Activated CD4-positive, alpha-beta T cell treated with anti-CD3 and anti-CD28 coated beads, Interleukin-2, amount 10 ng/mL, durations not matched to agents 24 days and 14 days (primary cell): ENCODE results near the gene PRLH. TPM values are rescaled to one million over a fixed set of nuclear protein-coding genes. Genes with fewer than 3 reads are reported as not detected.

ENCODE experiments used
- DNase-seq: peaks from one replicate; pipeline ENCODE4 v3.0.0; 2022
- H3K27ac Mint-ChIP-seq: one replicate; pipeline ENCODE4 v1.8.0; 2022; ENCODE audit warnings: mild to moderate bottlenecking, mixed read lengths
- H3K27me3 Mint-ChIP-seq: one replicate; pipeline ENCODE4 v1.8.0; 2022; ENCODE audit warnings: mixed read lengths
- H3K36me3 Mint-ChIP-seq: one replicate; pipeline ENCODE4 v1.8.0; 2022; ENCODE audit warnings: low read depth, mild to moderate bottlenecking, mixed read lengths
- H3K4me1 Mint-ChIP-seq: one replicate; pipeline ENCODE4 v1.8.0; 2021; ENCODE audit warnings: mixed read lengths
- H3K4me3 Mint-ChIP-seq: one replicate; pipeline ENCODE4 v1.8.0; 2022; ENCODE audit warnings: mild to moderate bottlenecking, moderate library complexity, mixed read lengths
- H3K9me3 Mint-ChIP-seq: one replicate; pipeline ENCODE4 v1.8.0; 2021; ENCODE audit warnings: mixed read lengths
- intact Hi-C: fragments of 100-400 bp; cut with micrococcal nuclease; formaldehyde crosslinking; loops from one replicate; pipeline ENCODE4 v1.15.1; 2023
- total RNA-seq: library from RNA; stranded (reverse); gene quantifications from 2 replicates; pipeline ENCODE4 v1.2.3, GENCODE V29; 2022

The PRLH gene
- total RNA-seq, 1 donor from 2014 or later, result not detected

DNA sequence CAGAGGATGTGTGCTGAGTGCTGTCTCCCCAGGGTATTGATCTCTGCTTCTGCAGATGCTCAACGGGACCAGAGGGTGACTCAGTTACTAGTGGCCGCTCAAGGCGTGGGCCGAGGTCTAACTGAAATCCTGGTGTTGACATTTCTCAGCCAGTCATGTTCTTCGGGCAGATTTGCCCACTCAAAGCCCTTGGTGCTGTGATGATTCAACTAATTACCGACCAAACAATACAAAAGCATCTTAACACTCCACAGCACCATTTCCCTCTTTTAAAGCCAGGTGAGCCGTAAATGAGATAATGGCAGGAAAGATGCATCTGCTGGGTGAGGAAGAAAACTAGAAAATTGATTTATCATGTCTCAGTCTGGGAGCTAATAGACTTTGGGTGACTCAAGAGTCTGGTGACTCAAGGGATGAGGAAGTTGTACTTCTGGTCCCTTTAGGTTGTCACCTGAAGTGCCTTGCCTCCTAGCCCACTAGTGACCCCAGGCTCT, 32.7 kb upstream of the PRLH start:
- intact Hi-C loops, result no loop called here
- peaks cover 2% of the 10 kb centered on the region for H3K27me3 Mint-ChIP-seq
- H3K36me3 Mint-ChIP-seq, result no peaks in the 10 kb centered on the region
- H3K27ac Mint-ChIP-seq, result no peak overlapping the region
- no peak for DNase-seq
- H3K4me1 Mint-ChIP-seq, result no peaks in the 10 kb centered on the region
- no peaks in the 10 kb centered on the region for H3K9me3 Mint-ChIP-seq
- no peak overlapping the region for H3K4me3 Mint-ChIP-seq

DNA sequence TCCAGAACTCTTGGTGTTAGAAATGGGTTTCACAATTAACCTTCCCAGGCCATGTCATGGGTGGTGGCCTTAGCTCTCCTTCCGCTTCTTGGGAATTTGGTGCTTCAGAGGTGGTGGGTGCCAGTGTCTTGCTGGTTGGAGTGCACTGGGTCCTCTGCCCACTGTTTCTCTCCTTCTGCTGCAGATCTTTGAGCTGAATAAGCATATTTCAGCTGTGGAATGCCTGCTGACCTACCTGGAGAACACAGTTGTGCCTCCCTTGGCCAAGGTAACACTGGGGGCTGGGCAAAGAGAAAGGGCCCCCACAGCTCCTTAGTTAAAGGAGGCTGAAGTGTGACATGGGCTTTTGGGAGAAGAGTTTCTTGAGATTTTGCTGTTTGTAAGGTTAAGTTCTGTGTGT, 32.0 kb upstream of the PRLH start:
- no peak overlapping the region for H3K4me3 Mint-ChIP-seq
- intact Hi-C loops, result no loop called here
- no peaks in the 10 kb centered on the region for H3K9me3 Mint-ChIP-seq
- peaks cover 2% of the 10 kb centered on the region for H3K27me3 Mint-ChIP-seq
- no peak overlapping the region for H3K27ac Mint-ChIP-seq
- H3K4me1 Mint-ChIP-seq, result no peaks in the 10 kb centered on the region
- no peaks in the 10 kb centered on the region for H3K36me3 Mint-ChIP-seq
- DNase-seq, result no peak

DNA sequence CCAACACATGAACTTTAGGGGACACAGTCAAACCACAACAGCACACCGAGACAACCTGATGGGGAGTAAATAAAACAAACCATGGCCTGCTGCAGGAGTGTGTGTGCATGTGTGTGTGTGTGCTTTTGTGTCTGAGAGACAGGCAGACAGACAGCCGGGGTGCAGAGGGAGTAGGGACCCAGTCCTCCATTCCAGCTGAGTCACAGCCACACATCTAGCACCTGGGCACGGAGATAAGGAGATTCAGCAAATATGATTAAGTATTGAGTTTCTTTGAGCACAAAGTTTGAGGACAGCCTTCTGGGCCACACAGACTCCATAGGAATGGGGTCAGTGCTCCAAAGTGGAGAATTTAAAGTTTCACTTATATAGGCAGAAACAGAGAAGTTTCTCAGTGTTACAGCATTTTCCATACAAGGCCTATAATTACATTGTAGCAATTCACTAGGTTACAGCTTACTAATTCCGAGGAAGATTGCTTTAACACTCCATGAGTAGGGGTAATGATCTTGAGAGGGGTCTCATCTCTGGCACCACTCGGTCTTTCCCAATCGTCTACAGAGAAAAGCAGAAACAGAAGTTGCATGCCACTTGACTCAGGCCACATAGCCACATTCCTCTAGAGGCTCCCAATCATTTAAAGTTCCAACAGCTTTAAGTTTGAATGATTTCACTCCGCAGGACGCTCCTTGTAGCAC, 30.8 kb upstream of the PRLH start:
- H3K27me3 Mint-ChIP-seq, result peaks cover 2% of the 10 kb centered on the region
- H3K36me3 Mint-ChIP-seq, result no peaks in the 10 kb centered on the region
- no peak for DNase-seq
- no peaks in the 10 kb centered on the region for H3K4me1 Mint-ChIP-seq
- H3K27ac Mint-ChIP-seq, result no peak overlapping the region
- intact Hi-C loops, result no loop called here
- H3K9me3 Mint-ChIP-seq, result no peaks in the 10 kb centered on the region
- H3K4me3 Mint-ChIP-seq, result no peak overlapping the region

DNA sequence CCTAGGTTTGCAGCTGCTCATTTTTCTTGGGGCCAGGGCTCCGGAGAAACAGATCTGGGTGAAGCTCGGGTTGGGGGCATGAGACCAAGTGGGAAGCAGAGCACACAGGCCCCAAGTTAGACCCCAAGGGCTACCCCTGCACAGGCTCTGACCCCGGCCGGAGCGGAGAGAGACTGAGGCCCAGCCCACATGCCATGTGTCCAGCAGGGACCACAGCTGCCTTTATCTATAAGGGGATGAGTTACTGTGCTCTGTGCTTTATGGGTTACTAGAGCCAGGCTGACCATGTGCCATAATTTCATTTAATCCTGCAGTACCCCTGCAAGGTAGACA, 30.3 kb upstream of the PRLH start:
- no peak for DNase-seq
- Mint-ChIP-seq H3K36me3 (no peaks in the 10 kb centered on the region), H3K27me3 (peaks cover 2% of the 10 kb centered on the region), H3K4me3 (no peak overlapping the region), H3K9me3 (no peaks in the 10 kb centered on the region), H3K27ac (no peak overlapping the region), H3K4me1 (no peaks in the 10 kb centered on the region)
- intact Hi-C loops, result no loop called here

DNA sequence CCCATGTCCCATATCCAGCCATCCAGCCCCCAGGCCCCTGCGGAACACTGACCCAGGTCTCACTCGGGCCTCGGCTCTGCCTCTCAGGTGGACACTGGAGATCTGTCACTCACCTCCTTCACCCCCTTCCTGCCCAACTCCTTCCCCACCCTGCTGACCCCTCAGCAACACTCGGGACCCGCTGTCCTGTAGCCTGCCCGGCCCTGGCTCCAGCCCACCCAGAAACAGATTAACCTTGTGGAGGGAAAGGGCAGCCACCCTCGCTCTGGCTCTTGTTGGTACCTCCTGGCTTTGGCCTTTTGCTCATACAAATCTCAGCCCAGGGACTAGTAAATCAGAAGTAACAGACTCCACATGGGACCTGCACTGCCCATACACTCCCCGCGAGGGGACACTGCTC, 29.8 kb upstream of the PRLH start:
- no peak for DNase-seq
- no peaks in the 10 kb centered on the region for H3K4me1 Mint-ChIP-seq

DNA sequence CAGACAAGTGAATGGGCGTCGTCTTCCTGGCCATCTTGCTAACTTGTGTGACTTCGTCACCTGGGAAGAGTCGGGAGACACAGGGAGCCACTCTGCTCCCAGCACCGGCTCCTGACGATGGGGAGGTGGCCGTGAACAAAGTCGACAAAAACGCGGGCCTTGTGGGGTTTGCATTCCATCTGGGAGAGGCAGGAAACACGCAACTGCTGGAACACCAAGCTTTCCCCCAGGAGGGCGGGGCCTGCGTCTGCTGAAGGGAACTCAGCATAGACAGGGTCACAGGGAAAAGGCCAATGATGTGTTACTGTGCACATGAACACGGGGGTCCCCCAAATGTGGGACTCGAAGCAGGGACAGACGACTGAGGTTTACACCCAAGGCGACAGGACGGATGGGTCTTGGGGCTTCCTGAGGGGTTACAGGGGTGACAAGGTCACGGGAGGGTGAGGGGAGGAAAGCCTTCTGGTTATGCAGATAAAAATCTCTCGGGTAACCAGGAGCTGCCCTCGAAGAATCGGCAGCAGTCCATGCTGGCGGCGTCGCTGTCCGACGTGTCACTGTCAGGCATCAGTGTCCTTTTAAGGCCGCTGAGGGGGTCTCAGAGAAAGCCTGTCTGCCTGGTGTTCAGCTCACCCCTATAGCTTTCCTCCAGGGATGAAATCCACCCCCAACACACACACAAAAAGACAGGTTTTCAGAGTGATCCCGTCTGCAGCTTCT, 28.2 kb upstream of the PRLH start:
- Mint-ChIP-seq H3K4me3 (no peak overlapping the region), H3K27ac (no peak overlapping the region), H3K27me3 (peaks cover 2% of the 10 kb centered on the region), H3K36me3 (no peaks in the 10 kb centered on the region), H3K9me3 (no peaks in the 10 kb centered on the region), H3K4me1 (no peaks in the 10 kb centered on the region)
- DNase-seq, result no peak
- intact Hi-C loops, result no loop called here

More for the DNA sequence above, 29.8 kb upstream of the PRLH start:
- Mint-ChIP-seq H3K4me3 (no peak overlapping the region), H3K27me3 (peaks cover 2% of the 10 kb centered on the region), H3K27ac (no peak overlapping the region), H3K9me3 (no peaks in the 10 kb centered on the region), H3K36me3 (no peaks in the 10 kb centered on the region)
- intact Hi-C loops, result no loop called here

DNA sequence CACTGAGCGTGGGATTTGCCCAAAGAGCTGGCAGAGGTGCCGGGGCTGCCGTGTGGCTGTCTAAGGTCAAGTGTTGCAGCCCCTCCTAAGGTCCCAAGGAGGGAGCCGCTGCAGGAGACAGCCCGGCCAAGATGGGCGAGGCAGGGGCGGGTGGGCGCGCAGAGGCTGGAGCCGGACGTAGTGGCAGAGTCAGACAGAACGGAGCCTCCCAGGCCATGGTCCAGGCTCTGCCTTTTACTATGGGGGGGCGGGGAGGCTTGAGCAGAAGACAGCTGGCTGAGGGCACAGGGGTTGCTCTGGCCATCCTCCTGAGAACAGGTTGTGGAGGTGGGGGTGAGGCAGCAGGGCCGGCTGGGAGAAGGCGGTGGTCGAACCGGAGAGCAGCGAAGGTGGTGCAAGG, 27.5 kb upstream of the PRLH start:
- peaks cover 2% of the 10 kb centered on the region for H3K27me3 Mint-ChIP-seq
- H3K9me3 Mint-ChIP-seq, result no peaks in the 10 kb centered on the region
- H3K4me3 Mint-ChIP-seq, result no peak overlapping the region
- intact Hi-C loops, result no loop called here
- no peak overlapping the region for H3K27ac Mint-ChIP-seq
- DNase-seq, result no peak
- H3K4me1 Mint-ChIP-seq, result no peaks in the 10 kb centered on the region
- no peaks in the 10 kb centered on the region for H3K36me3 Mint-ChIP-seq

DNA sequence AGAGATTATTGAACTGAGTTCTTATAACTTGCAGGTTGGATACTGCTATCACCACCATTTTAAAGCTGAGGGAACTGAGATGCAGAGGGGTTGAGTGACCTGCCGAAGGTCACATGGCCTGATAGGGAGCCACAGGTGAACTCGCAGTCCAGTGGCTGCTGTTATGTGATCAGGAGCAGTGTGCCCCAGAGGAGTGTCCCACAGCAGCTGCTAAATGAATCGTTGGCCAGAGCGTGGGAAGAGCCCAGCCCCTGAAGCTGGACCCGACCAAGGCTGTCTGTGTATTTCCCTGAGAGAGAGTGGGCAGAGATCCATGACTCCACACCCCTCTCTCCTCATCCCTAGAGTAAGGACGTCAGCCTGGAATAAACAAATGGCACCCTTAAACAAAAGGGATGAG, 26.7 kb upstream of the PRLH start:
- no peaks in the 10 kb centered on the region for H3K4me1 Mint-ChIP-seq

DNA sequence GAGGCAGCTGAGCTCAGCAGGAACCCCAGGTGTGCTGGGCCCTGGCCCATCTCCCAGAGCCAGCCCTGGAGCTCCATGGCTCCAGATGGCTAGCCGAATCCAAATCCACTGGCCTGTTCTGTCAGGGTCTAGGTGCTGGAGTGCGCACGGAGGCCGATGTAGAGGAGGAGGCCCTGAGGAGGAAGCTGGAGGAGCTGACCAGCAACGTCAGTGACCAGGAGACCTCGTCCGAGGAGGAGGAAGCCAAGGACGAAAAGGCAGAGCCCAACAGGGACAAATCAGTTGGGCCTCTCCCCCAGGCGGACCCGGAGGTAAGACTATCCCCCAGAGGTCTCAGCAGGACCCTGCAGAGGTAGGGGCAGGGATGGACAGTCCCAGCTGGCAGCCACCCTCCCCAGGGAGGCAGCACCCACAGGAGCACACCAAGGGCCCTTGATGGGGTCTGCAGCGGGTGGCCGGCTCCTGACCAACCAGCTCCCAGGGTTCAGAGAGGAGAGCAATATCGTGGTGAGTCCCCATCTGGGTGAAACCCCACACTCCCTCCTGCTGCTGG, 26.1 kb upstream of the PRLH start:
- H3K4me3 Mint-ChIP-seq, result no peak overlapping the region
- no peaks in the 10 kb centered on the region for H3K4me1 Mint-ChIP-seq
- H3K27me3 Mint-ChIP-seq, result no peaks in the 10 kb centered on the region
- H3K9me3 Mint-ChIP-seq, result no peaks in the 10 kb centered on the region
- intact Hi-C loops, result no loop called here
- H3K36me3 Mint-ChIP-seq, result no peaks in the 10 kb centered on the region
- H3K27ac Mint-ChIP-seq, result no peak overlapping the region
- no peak for DNase-seq

More for the DNA sequence above, 26.7 kb upstream of the PRLH start:
- no peaks in the 10 kb centered on the region for H3K36me3 Mint-ChIP-seq
- intact Hi-C loops, result no loop called here
- no peak for DNase-seq
- no peak overlapping the region for H3K4me3 Mint-ChIP-seq
- no peak overlapping the region for H3K27ac Mint-ChIP-seq
- H3K27me3 Mint-ChIP-seq, result no peaks in the 10 kb centered on the region
- no peaks in the 10 kb centered on the region for H3K9me3 Mint-ChIP-seq

DNA sequence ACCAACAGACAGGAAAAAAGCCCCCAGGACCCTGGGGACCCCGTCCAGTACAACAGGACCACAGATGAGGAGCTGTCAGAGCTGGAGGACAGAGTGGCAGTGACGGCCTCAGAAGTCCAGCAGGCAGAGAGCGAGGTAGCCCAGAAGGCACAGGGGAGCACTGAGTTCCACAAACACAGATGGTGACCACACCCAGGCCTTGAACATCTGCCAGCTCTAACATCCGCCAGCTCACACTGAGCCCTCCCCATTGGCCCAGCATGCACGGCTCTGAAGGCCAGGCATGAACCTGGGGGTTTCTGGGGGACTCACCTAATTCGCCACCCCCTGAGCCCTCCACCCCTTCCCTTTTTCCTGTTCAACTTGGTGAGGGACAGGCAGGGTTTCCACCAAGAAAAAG, 25.6 kb upstream of the PRLH start:
- no peak overlapping the region for H3K4me3 Mint-ChIP-seq
- H3K36me3 Mint-ChIP-seq, result no peaks in the 10 kb centered on the region
- H3K9me3 Mint-ChIP-seq, result no peaks in the 10 kb centered on the region
- intact Hi-C loops, result no loop called here
- no peaks in the 10 kb centered on the region for H3K27me3 Mint-ChIP-seq
- no peaks in the 10 kb centered on the region for H3K4me1 Mint-ChIP-seq
- no peak for DNase-seq
- no peak overlapping the region for H3K27ac Mint-ChIP-seq

DNA sequence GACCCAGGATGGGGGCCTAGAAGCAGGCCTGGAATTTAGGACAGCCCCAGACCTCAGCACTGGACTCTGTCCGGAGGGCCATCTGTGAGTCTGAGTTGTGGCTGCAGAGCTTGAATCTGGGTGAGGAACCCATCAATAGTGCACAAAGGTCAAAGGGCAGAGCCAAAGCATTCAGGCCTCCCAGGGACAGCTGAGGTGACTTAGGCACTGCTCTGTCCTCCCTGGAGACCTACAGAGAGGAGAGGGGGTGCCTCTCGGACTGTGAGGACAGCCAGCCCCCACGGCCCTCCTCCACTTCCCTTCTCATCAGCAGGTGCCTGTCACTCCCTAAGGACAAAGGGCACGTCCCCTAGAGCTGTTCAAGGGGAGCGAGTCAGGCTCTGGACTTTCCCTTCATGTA, 25.1 kb upstream of the PRLH start:
- H3K4me1 Mint-ChIP-seq, result no peaks in the 10 kb centered on the region
- H3K9me3 Mint-ChIP-seq, result no peaks in the 10 kb centered on the region
- intact Hi-C loops, result no loop called here

DNA sequence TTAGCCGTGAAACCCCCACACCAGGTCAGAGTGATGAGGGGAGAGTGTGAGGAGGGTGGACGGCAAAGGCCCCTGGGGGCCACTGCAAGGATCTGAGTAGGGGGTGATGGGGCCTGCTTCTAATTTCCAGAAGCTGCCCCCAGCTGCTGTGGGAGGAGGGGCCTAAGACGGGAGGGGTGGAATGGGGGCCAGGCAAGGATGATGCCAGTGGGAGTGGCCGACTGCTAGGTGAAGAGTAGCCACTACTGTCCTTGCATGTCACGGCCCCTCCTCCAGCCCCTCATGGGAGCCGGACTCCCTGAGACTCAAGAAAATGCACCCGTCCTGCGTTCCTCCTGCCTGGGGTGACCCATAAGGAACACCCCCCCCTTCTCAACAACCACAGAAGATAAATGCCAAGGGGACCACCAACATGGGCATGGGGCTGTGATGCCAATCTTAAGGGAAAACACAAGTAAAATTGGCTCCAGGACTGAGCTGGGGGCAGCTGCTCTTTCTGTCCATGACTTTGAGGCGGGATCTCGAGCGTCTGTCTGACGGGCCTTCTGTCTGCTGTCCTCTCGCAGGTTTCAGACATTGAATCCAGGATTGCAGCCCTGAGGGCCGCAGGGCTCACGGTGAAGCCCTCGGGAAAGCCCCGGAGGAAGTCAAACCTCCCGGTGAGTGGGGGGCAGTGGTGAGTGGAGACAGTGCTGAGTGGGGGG, 24.2 kb upstream of the PRLH start:
- Mint-ChIP-seq H3K9me3 (no peaks in the 10 kb centered on the region), H3K36me3 (no peaks in the 10 kb centered on the region), H3K4me1 (no peaks in the 10 kb centered on the region), H3K27me3 (peaks cover 2% of the 10 kb centered on the region), H3K4me3 (no peak overlapping the region), H3K27ac (no peak overlapping the region)
- DNase-seq, result no peak
- intact Hi-C loops, result no loop called here

More for the DNA sequence above, 25.1 kb upstream of the PRLH start:
- Mint-ChIP-seq H3K27me3 (peaks cover 2% of the 10 kb centered on the region), H3K27ac (no peak overlapping the region), H3K4me3 (no peak overlapping the region), H3K36me3 (no peaks in the 10 kb centered on the region)
- no peak for DNase-seq

DNA sequence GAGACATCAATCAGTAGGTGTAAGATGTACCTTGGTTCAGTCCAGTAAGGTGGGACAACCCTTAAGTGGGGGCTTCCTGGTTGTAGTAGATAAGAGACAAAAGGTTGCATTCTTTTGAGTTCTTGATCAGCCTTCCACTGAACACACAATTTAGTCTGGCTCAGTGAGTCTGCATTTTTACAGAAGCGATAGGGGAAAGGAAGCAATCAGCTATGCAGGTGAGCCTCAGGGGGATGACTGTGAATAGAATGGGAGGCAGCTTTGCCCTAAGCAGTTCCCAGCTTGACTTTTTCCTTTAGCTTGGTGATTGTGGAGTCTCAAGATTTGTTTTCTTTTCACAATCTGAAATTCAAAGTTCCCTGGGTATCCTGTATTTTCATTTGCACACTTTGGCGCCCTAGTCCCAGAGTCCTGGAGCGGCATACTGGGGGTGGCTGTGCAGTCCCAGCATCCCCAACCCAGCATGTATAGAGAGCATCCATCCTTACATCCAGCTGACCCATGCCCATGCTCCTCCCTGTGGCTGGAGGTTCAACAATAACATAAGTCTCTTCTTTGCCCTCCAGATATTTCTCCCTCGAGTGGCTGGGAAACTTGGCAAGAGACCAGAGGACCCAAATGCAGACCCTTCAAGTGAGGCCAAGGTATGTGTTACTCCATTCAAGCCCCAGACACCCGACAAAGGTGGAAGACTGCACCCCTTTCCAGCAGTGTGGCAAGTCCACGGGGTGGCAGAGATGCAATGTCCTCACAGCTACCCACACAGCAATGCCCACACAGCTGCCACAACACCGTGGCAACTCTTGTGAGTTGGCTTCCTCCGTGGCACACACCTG, 20.1 kb upstream of the PRLH start:
- H3K4me3 Mint-ChIP-seq, result no peak overlapping the region
- no peaks in the 10 kb centered on the region for H3K4me1 Mint-ChIP-seq
- H3K27me3 Mint-ChIP-seq, result peaks cover 6% of the 10 kb centered on the region
- H3K27ac Mint-ChIP-seq, result no peak overlapping the region
- intact Hi-C loops, result no loop called here
- DNase-seq, result no peak
- H3K9me3 Mint-ChIP-seq, result no peaks in the 10 kb centered on the region
- H3K36me3 Mint-ChIP-seq, result no peaks in the 10 kb centered on the region
